ENCODE data around the gene ABCC11. TPM values are rescaled to one million over a fixed set of nuclear protein-coding genes. Genes with fewer than 3 reads are reported as not detected.
"Not testable (repeated sequence)": the region's sequence is repeated elsewhere in the genome, so short reads cannot be mapped to it uniquely, and the experiment has no call there.

Gene ABCC11
- total RNA-seq, 6 donors from 2014 or later, result 0.15 to 0.33 (median 0.21) TPM; not detected in 2

DNA sequence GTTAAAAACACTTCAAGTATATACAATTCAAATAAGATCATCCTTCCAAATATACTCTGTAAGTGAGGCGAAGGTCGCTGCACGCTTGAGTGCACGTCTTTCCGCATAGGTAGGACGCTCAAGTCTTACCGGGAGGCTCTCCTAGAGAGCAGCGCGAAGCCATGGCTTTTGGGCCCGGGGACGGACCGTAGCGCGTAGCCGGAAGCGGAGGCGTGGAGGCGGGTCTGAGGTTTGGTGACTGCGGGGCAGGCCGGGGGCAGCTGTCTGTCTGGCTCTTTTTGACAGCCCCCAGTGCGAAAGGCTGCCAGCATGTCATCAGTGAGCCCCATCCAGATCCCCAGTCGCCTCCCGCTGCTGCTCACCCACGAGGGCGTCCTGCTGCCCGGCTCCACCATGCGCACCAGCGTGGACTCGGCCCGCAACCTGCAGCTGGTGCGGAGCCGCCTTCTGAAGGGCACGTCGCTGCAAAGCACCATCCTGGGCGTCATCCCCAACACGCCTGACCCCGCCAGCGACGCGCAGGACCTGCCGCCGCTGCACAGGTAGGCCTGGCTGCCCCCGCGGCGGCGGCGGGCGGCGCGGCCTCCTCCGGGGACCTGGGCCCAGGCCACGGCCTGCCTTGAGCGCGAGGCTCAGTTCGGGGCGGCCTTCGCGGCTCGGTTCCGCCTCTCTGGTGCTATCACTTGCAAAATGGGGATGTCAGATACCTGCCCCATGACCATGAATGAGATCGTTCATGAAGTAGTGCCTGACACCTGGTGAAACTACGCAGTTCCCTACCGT is 3.1 kb downstream of the ABCC11 start, which contains the start of gene LONP2:
Gene LONP2, plus strand, starts transcription at position 221 of the 783 bp plus-strand sequence. Its CDS starts 89 bp downstream, at position 310.
- Histone ChIP-seq H3K27me3 (no peaks in the 10 kb centered on the region), H3K9me3 (no peaks in the 10 kb centered on the region), H3K4me3 (peak within 1 kb of the TSS; percentile 58 to 98 (median 92)), H3K36me3 (no peaks in the 10 kb centered on the region), H3K4me1 (peaks cover 21 to 38% (median 32%) of the 10 kb centered on the region in 4 donors), H3K27ac (peak within 1 kb of the TSS; percentile 85 to 95 (median 91))
- DNase-seq (peak; percentile 92 to 98), ATAC-seq (ENCODE audit: low FRiP score in 2 of 2) (peak; percentile 98 to 100)
- TF ChIP-seq CTCF (IDR thresholded peaks at IDR 0.05) (peak in 1 of 6 experiments; percentile 5), EP300 (IDR thresholded peaks at IDR 0.05) (peak in 1 of 4 donors; percentile 79), POLR2A (IDR thresholded peaks at IDR 0.05) (peak in 3 of 4 donors; percentile 57 to 81 (median 57)), POLR2AphosphoS5 (IDR thresholded peaks at IDR 0.05) (peak; percentile 80 to 94)
- WGBS, 2 donors, result 0 to 1% methylated on average over 32 to 35 of the region's 63 CpGs

GRCh38 chr16:48240147-48240546 is 7.2 kb downstream of the ABCC11 start:
- ATAC-seq (ENCODE audit: low FRiP score in 2 of 2); H3K36me3 ChIP-seq; H3K9me3 ChIP-seq; H3K4me3 ChIP-seq; H3K27ac ChIP-seq; DNase-seq; H3K27me3 ChIP-seq: not testable (repeated sequence)
- 97% methylated on average over 3 of the region's 3 CpGs for WGBS, 2 donors
- H3K4me1 ChIP-seq, result peaks cover 4 to 12% (median 7%) of the 10 kb centered on the region in 4 donors

- H3K4me1 ChIP-seq, result no peaks in the 10 kb centered on the region
- H3K27ac ChIP-seq, result no peak overlapping the region
- H3K36me3 ChIP-seq, result no peaks in the 10 kb centered on the region
- no peak for DNase-seq
- TF ChIP-seq POLR2A (IDR thresholded peaks at IDR 0.05) (no peak), CTCF (IDR thresholded peaks at IDR 0.05) (no peak), POLR2AphosphoS5 (IDR thresholded peaks at IDR 0.05) (no peak), EP300 (IDR thresholded peaks at IDR 0.05) (no peak)
- ATAC-seq (ENCODE audit: low FRiP score in 2 of 2), result no peak
- no peaks in the 10 kb centered on the region for H3K27me3 ChIP-seq
- H3K9me3 ChIP-seq, result no peaks in the 10 kb centered on the region
- no peak overlapping the region for H3K4me3 ChIP-seq
- 95 to 96% methylated on average over 1 of the region's 1 CpG for WGBS, 2 donors
Observed at GRCh38 chr16:48236286-48236685, 11.1 kb downstream of the ABCC11 start.

DNA sequence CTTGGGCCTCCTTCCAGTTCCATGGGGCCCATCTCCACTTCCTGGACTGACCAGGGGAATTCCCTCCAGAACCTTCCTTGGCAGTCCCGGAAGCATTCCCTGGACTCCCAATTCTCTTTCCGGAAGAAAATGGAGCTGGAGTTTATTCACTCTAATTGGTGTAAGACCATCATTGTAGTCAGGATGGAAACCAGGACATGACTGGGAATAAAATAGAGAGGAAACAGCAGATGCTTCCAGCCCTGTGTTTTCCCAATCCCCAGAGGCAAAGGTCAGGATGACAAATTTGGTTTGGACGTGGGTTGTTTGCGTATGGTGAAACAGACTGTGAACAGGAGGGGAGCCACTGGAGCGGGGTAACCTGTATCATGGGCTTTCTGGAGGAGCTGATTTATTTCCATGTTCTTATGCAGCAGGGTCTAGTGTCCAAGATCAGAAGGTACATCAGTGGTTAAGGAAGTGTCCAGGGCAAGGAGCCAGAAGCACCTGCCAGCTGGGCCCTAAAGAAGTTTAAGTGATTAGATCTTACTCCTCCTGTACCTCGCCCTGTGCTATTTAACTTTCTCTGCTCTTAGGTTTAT is 11.7 kb downstream of the ABCC11 start:
- ATAC-seq (ENCODE audit: low FRiP score in 2 of 2), result no peak

More for the DNA sequence above, 11.7 kb downstream of the ABCC11 start:
- H3K4me3 ChIP-seq, result no peak overlapping the region
- TF ChIP-seq POLR2AphosphoS5 (IDR thresholded peaks at IDR 0.05) (no peak), POLR2A (IDR thresholded peaks at IDR 0.05) (no peak), CTCF (IDR thresholded peaks at IDR 0.05) (no peak), EP300 (IDR thresholded peaks at IDR 0.05) (no peak)
- WGBS, 2 donors, result 72 to 83% methylated on average over 6 of the region's 6 CpGs
- H3K27me3 ChIP-seq, result no peaks in the 10 kb centered on the region
- no peak for DNase-seq
- no peaks in the 10 kb centered on the region for H3K4me1 ChIP-seq
- no peaks in the 10 kb centered on the region for H3K9me3 ChIP-seq
- H3K36me3 ChIP-seq, result no peaks in the 10 kb centered on the region
- H3K27ac ChIP-seq, result no peak overlapping the region
